ENCODE measurements around the gene CDC42BPG.

The CDC42BPG gene

GRCh38 chr11:64789331-64790204 is 54.9 kb downstream of the CDC42BPG start:
- H3K36me3 Mint-ChIP-seq: peaks cover 27% of the 10 kb centered on the region

GRCh38 chr11:64788321-64789215 is 55.9 kb downstream of the CDC42BPG start:
- Mint-ChIP-seq H3K4me3 (no peak overlapping the region), H3K27ac (no peak overlapping the region), H3K9me3 (no peaks in the 10 kb centered on the region), H3K36me3 (peaks cover 17% of the 10 kb centered on the region), H3K4me1 (peaks cover 2% of the 10 kb centered on the region)
- DNase-seq (ENCODE audit: low spot score in 2 of 2) (no peak), ATAC-seq (no peak)

More at GRCh38 chr11:64789331-64790204, 54.9 kb downstream of the CDC42BPG start:
- Mint-ChIP-seq H3K4me1 (peaks cover 12% of the 10 kb centered on the region), H3K4me3 (no peak overlapping the region), H3K9me3 (no peaks in the 10 kb centered on the region), H3K27ac (no peak overlapping the region)
- DNase-seq (ENCODE audit: low spot score in 2 of 2) (no peak), ATAC-seq (no peak)

- Mint-ChIP-seq H3K36me3 (peaks cover 17% of the 10 kb centered on the region), H3K4me3 (no peak overlapping the region), H3K9me3 (no peaks in the 10 kb centered on the region), H3K4me1 (no peaks in the 10 kb centered on the region), H3K27ac (no peak overlapping the region)
- ATAC-seq (peak; percentile 70), DNase-seq (ENCODE audit: low spot score in 2 of 2) (peak in 1 of 2 donors; percentile 72)
Observed at GRCh38 chr11:64787526-64788320, 56.7 kb downstream of the CDC42BPG start.

GRCh38 chr11:64786308-64786707 is 58.1 kb downstream of the CDC42BPG start:
- no peaks in the 10 kb centered on the region for H3K4me1 Mint-ChIP-seq
- DNase-seq (ENCODE audit: low spot score in 2 of 2): no peak
- no peaks in the 10 kb centered on the region for H3K9me3 Mint-ChIP-seq
- no peak overlapping the region for H3K4me3 Mint-ChIP-seq
- ATAC-seq: no peak
- H3K36me3 Mint-ChIP-seq: peaks cover 20% of the 10 kb centered on the region
- H3K27ac Mint-ChIP-seq: no peak overlapping the region

- no peak overlapping the region for H3K4me3 Mint-ChIP-seq
- no peak for DNase-seq (ENCODE audit: low spot score in 2 of 2)
- no peaks in the 10 kb centered on the region for H3K4me1 Mint-ChIP-seq
- no peak for ATAC-seq
- peaks cover 18% of the 10 kb centered on the region for H3K36me3 Mint-ChIP-seq
- H3K9me3 Mint-ChIP-seq: no peaks in the 10 kb centered on the region
- H3K27ac Mint-ChIP-seq: no peak overlapping the region
Observed at GRCh38 chr11:64784813-64785581, 59.5 kb downstream of the CDC42BPG start.

- DNase-seq (ENCODE audit: low spot score in 2 of 2) (peak; percentile 94 to 99), ATAC-seq (peak; percentile 93)
- Mint-ChIP-seq H3K27ac (peak within 1 kb of the TSS; percentile 100), H3K4me1 (peaks cover 39% of the 10 kb centered on the region), H3K4me3 (peak within 1 kb of the TSS; percentile 88), H3K36me3 (peaks cover 65% of the 10 kb centered on the region), H3K9me3 (no peaks in the 10 kb centered on the region)
Observed at GRCh38 chr11:64778473-64779298, 65.8 kb downstream of the CDC42BPG start, which contains the start of gene SF1. SF1 (minus strand) TSS chr11:64778542; CDS start chr11:64778392, 150 bp downstream.

DNA sequence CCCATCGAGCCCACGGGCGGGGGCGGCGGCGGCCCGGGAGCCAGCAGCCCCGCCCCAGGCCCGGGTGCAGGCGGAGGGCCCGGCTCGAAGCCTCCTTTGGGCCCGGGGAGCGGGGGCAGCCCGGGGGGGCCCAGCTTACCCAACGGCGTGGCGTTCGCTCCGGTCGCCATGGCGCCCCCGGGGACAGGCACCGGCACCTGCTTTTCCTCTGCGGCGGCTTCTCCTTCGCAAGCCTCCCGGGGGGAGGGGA is 66.3 kb downstream of the CDC42BPG start:
- Mint-ChIP-seq H3K27ac (peak overlapping the region; percentile 100), H3K9me3 (no peaks in the 10 kb centered on the region), H3K36me3 (peaks cover 70% of the 10 kb centered on the region), H3K4me3 (peak overlapping the region; percentile 88), H3K4me1 (peaks cover 44% of the 10 kb centered on the region)
- no peak for DNase-seq (ENCODE audit: low spot score in 2 of 2)
- ATAC-seq: peak; percentile 3

DNA sequence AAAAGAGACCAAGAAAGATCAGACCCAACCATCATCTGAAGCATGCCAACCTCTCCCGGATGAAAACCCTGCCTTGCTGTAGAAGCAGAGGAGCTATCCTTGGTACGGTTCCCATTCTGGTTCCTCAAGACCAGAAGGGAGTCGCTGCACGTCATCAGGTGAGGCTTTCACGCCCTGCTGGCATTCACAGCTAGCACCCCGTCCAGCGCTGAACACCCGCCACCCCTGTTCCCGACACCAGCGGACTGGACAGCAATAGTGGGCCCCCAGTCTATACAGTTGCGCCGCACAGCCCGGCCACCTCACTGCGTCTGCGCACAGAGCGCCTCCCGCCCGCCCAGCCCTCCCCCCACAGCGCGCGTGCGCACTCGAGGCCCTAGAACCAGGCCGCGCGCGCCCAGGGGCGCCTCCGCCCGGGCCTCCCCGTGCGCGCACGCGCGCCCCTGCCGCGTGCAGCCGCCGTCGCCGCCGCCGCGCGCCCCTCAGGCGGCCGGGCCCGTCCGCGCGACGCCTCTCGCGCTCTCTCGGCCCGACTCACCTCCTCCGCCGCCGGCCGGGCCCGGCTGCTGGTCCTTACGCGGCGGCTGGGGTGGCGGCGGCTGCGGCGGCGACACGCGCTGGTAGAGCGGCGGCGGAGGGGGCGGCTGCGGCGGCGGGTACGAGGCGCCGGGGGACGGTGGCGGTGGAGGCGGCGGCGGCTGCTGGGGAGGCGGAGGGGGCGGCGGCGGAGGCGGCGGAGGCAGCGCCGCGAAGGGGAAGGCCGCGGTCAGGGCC is 66.8 kb downstream of the CDC42BPG start:
- H3K4me3 Mint-ChIP-seq: peak overlapping the region; percentile 88
- DNase-seq (ENCODE audit: low spot score in 2 of 2) (peak; percentile 76 to 88), ATAC-seq (peak; percentile 19)
- H3K4me1 Mint-ChIP-seq: peaks cover 46% of the 10 kb centered on the region
- H3K27ac Mint-ChIP-seq: peak overlapping the region; percentile 92
- H3K9me3 Mint-ChIP-seq: no peaks in the 10 kb centered on the region
- H3K36me3 Mint-ChIP-seq: peaks cover 76% of the 10 kb centered on the region

DNA sequence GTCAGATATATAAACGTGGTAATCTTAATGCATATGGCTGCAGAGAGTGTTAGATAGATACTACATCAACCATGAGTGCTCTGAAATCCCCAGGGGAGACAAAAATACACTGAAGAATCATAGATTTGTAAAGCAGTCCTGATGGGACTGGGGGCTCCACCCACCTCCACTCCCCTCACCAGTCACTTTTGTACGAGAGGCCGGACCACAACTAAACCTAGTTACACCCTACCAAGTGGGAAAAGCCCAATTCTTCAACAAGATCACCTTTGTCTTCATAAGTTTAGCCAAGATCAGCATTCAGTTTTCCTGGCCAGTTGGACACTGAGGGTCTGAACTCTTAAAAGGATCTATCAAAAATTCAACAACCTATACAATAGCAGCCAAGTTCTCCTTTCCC is 67.6 kb downstream of the CDC42BPG start:
- ATAC-seq (no peak), DNase-seq (ENCODE audit: low spot score in 2 of 2) (no peak)
- Mint-ChIP-seq H3K9me3 (no peaks in the 10 kb centered on the region), H3K36me3 (peaks cover 83% of the 10 kb centered on the region), H3K4me3 (peak overlapping the region; percentile 88), H3K27ac (peak overlapping the region; percentile 92), H3K4me1 (peaks cover 46% of the 10 kb centered on the region)

DNA sequence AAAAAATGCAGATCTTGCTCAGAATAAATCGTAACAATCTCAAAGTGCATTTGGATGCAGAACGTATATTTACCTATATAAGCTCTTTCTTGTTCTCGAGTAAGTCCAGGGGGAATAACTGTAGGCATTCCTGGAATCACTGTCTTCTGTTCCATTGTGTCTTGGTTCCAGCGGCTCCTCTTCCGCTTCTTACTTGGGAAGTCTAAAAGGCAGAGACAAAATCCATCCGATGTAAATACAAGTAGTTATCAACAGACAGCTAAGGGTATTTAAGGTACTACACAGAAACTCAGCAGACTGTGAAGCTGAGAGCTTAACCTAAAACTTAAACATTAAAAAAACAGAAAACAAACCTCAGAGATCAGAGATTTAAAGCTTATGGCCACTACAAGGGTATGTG is 68.0 kb downstream of the CDC42BPG start:
- no peaks in the 10 kb centered on the region for H3K9me3 Mint-ChIP-seq
- H3K4me3 Mint-ChIP-seq: peak overlapping the region; percentile 88
- DNase-seq (ENCODE audit: low spot score in 2 of 2): no peak
- H3K4me1 Mint-ChIP-seq: peaks cover 47% of the 10 kb centered on the region
- H3K27ac Mint-ChIP-seq: peak overlapping the region; percentile 92
- no peak for ATAC-seq
- H3K36me3 Mint-ChIP-seq: peaks cover 86% of the 10 kb centered on the region

DNA sequence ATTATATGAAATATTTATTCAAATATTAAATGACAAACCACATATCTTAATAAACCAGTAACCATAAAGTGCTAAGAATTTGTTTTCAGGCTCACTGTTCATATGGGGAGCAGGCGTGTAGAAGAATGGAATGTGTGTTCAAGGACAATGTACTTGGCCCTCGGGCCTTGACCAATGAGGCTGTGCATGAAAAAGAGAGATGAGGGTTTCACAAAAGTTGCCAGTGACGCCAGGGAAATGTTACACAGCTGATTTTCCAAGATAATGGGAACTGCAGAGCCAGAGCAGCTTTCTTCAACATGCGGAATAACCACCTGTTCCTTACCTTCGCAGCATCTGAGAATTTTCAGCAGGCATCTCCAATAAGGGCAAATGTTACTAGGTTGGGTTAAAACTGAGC is 70.3 kb downstream of the CDC42BPG start:
- ATAC-seq (no peak), DNase-seq (ENCODE audit: low spot score in 2 of 2) (no peak)
- H3K36me3 Mint-ChIP-seq: peaks cover 97% of the 10 kb centered on the region
- H3K4me3 Mint-ChIP-seq: peak overlapping the region; percentile 88
- no peaks in the 10 kb centered on the region for H3K9me3 Mint-ChIP-seq
- H3K4me1 Mint-ChIP-seq: peaks cover 63% of the 10 kb centered on the region
- peak overlapping the region; percentile 92 for H3K27ac Mint-ChIP-seq

All from stimulated activated effector memory CD8-positive, alpha-beta T cell treated with anti-CD3 and anti-CD28 coated beads, Interleukin-12 subunit alpha, Interleukin-12 subunit beta, amount 100 ng/mL, for 72 hours (primary cell).